Kidney (tissue), 14 donors: Measurements from ENCODE around the gene KCNQ1OT1. TPM values are rescaled to one million over a fixed set of nuclear protein-coding genes. Genes with fewer than 3 reads are reported as not detected.
A peak's percentile ranks its signal among the peaks of the same experiment; 100 is the strongest.

ENCODE experiments used
- DNase-seq, 5 donors: peaks; one replicate each; pipeline ENCODE4 v3.0.0-alpha.2; 2013 to 2020
- FAIRE-seq: peaks from 2 replicates; lab custom pipeline; 2012; peaks lifted over from hg19 to GRCh38; lab: Jason Lieb, UNC
- H3K27ac ChIP-seq, 2 donors: one replicate each; pipeline ENCODE4 v1.7.0; 2013; ENCODE audit warnings: low read depth in 2 of 2, low read length in 2 of 2, inconsistent platforms in 1 of 2
- H3K27me3 ChIP-seq: one replicate; pipeline ENCODE4 v1.7.1; 2013; ENCODE audit warnings: low read length, inconsistent platforms; ENCODE audit not compliant: control insufficient read depth, insufficient read depth
- H3K36me3 ChIP-seq, 3 donors: one replicate each; pipeline versions ENCODE4 v1.7.0 to v1.7.1; 2013; ENCODE audit warnings: low read length in 3 of 3, control low read depth in 1 of 3, inconsistent platforms in 1 of 3; ENCODE audit not compliant: insufficient read depth in 3 of 3, control insufficient read depth in 2 of 3
- H3K4me1 ChIP-seq, 3 donors: one replicate each; pipeline versions ENCODE4 v1.7.0 to v1.7.1; 2013; ENCODE audit warnings: low read length in 3 of 3, inconsistent platforms in 1 of 3, low read depth in 1 of 3; ENCODE audit not compliant: control insufficient read depth in 2 of 3, insufficient read depth in 2 of 3
- H3K4me3 ChIP-seq, 3 donors: one replicate each; pipeline versions ENCODE4 v1.7.0 to v1.8.1; 2013; ENCODE audit warnings: low read length in 3 of 3, control low read depth in 1 of 3, inconsistent platforms in 1 of 3
- H3K9ac ChIP-seq, 3 donors: one replicate each; pipeline versions ENCODE4 v1.7.0 to v1.7.1; 2013; ENCODE audit warnings: low read length in 3 of 3, control low read depth in 1 of 3, inconsistent platforms in 1 of 3
- H3K9me3 ChIP-seq, 3 donors: one replicate each; pipeline versions ENCODE4 v1.7.0 to v1.7.1; 2013; ENCODE audit warnings: low read length in 3 of 3, control low read depth in 1 of 3, inconsistent platforms in 1 of 3; ENCODE audit not compliant: control insufficient read depth in 2 of 3, insufficient read depth in 1 of 3
- CTCF ChIP-seq: IDR thresholded peaks from 3 replicates; pipeline ENCODE4 v1.5.1; 2012; ENCODE audit warnings: mild to moderate bottlenecking, moderate library complexity, borderline replicate concordance; ENCODE audit not compliant: insufficient read depth; ENCODE audit errors: extremely low read depth
- intact Hi-C: fragments of 100-400 bp; cut with DNase I; formaldehyde crosslinking; loops from one replicate; pipeline ENCODE4 v1.11.1; 2022
- polyA plus RNA-seq: library from polyadenylated mRNA; stranded (reverse); fragments of 350-450 nt; fragmentation: Illumina TruSeq; extraction: RNeasy Lipid Tissue Mini Kit (QIAGEN cat#74804); gene quantifications from one replicate; pipeline ENCODE4 v1.2.3, GENCODE V29; 2014; ENCODE audit warnings: low read depth, low replicate concordance; ENCODE audit not compliant: insufficient read depth
- total RNA-seq: library from RNA; stranded (reverse); fragmentation: NEBNext Ultra II Directional; extraction: Animal tissue kit (Norgen Biotek cat#: 25700); gene quantifications from one replicate; pipeline ENCODE4 v1.2.1, GENCODE V29; 2021
- donor health status: control.
- donor health status: control.
- donor health status: control.
- donor health status: control.
- donor health status: control.
- donor health status: DM: yes; HTN: yes; CAD: no.
- donor health status: Normal renal cell carcinoma (clear cell type).

The KCNQ1OT1 gene
- total and polyA plus RNA-seq, 2 donors from 2014 or later: 0.22 to 4.4 TPM

- intact Hi-C loops: no loop called here
- no peak overlapping the region for H3K9ac ChIP-seq
- no peaks in the 10 kb centered on the region for H3K27me3 ChIP-seq
- peaks cover 0 to 8% (median 8%) of the 10 kb centered on the region in 3 donors for H3K4me1 ChIP-seq
- no peaks in the 10 kb centered on the region for H3K9me3 ChIP-seq
- H3K36me3 ChIP-seq: no peaks in the 10 kb centered on the region
- no peak for TF ChIP-seq CTCF
- H3K4me3 ChIP-seq: no peak overlapping the region
- DNase-seq (peak in 1 of 5 donors; percentile 54), FAIRE-seq (no peak)
- no peak overlapping the region for H3K27ac ChIP-seq
Observed at GRCh38 chr11:2558861-2559526, 140.8 kb downstream of the KCNQ1OT1 start.

GRCh38 chr11:2558397-2558796 lies 141.4 kb downstream of the KCNQ1OT1 start:
- H3K36me3 ChIP-seq: no peaks in the 10 kb centered on the region
- peaks cover 0 to 7% (median 7%) of the 10 kb centered on the region in 3 donors for H3K4me1 ChIP-seq
- FAIRE-seq (no peak), DNase-seq (peak; percentile 51 to 75 (median 68))
- TF ChIP-seq CTCF: no peak
- no peak overlapping the region for H3K4me3 ChIP-seq
- no peaks in the 10 kb centered on the region for H3K9me3 ChIP-seq
- no peak overlapping the region for H3K9ac ChIP-seq
- intact Hi-C loops: no loop called here
- H3K27me3 ChIP-seq: no peaks in the 10 kb centered on the region
- H3K27ac ChIP-seq: peak overlapping the region in 1 of 2 donors; percentile 9

Other genes starting within 250 kb of the KCNQ1OT1 start
- 54.8 TPM for gene CDKN1C, start 185.8 kb upstream of the KCNQ1OT1 start, total RNA-seq
- gene CDKN1C, start 185.8 kb upstream of the KCNQ1OT1 start, polyA plus RNA-seq: 192 TPM
- 19.7 TPM for gene PHLDA2, start 229.4 kb upstream of the KCNQ1OT1 start, total RNA-seq
- gene PHLDA2, start 229.4 kb upstream of the KCNQ1OT1 start, polyA plus RNA-seq: 9.0 TPM